Measurements from ENCODE around the gene PLEKHA6.

DNA sequence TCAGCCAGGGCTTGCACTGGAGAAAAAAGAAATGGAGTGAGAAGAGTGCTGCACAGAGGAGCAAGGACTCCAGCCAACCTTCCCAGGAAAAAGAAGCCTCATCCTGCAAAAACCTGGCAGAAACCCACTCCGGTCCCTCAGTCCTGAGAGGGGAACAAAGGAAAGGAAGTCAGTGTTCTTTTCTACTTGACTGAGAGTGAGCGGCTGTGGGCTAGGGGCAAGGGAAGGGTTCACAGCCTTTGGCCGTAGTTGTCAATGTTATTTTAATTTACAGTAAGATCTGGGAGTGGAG, 137.0 kb downstream of the PLEKHA6 start:
- TF ChIP-seq CTCF (IDR thresholded peaks at IDR 0.05) (no peak), EP300 (IDR thresholded peaks at IDR 0.05) (no peak), POLR2AphosphoS5 (IDR thresholded peaks at IDR 0.05) (no peak), POLR2A (IDR thresholded peaks at IDR 0.05) (no peak)
